Liver (tissue), 9 donors: ENCODE data around the gene CANX. TPM values are rescaled to one million over a fixed set of nuclear protein-coding genes. Genes with fewer than 3 reads are reported as not detected.

Experiments
- DNase-seq: peaks from one replicate; pipeline ENCODE4 v3.0.0-alpha.2; 2017; ENCODE audit warnings: low spot score
- H3K27ac ChIP-seq, 2 donors: one replicate each; pipeline ENCODE4 v1.7.0; 2013; ENCODE audit warnings: inconsistent platforms in 2 of 2, low read length in 2 of 2, control low read depth in 1 of 2, low read depth in 1 of 2, mild to moderate bottlenecking in 1 of 2
- H3K27me3 ChIP-seq, 4 donors: one replicate each; pipeline versions ENCODE4 v1.6.1 to v1.7.0; 2013; ENCODE audit warnings: low read length in 3 of 4, inconsistent platforms in 1 of 4, mild to moderate bottlenecking in 1 of 4, moderate library complexity in 1 of 4; ENCODE audit not compliant: control insufficient read depth in 4 of 4, insufficient read depth in 4 of 4
- H3K36me3 ChIP-seq, 4 donors: one replicate each; pipeline versions ENCODE4 v1.6.1 to v1.7.0; 2013; ENCODE audit warnings: low read length in 3 of 4, mild to moderate bottlenecking in 3 of 4, low read depth in 1 of 4, moderate library complexity in 1 of 4; ENCODE audit not compliant: control insufficient read depth in 4 of 4, insufficient read depth in 3 of 4
- H3K4me1 ChIP-seq, 4 donors: one replicate each; pipeline versions ENCODE4 v1.6.1 to v1.7.0; 2013; ENCODE audit warnings: low read length in 3 of 4, mild to moderate bottlenecking in 3 of 4, moderate library complexity in 1 of 4; ENCODE audit not compliant: control insufficient read depth in 4 of 4, insufficient read depth in 4 of 4
- H3K4me3 ChIP-seq, 3 donors: one replicate each; pipeline versions ENCODE4 v1.6.1 to v1.7.0; 2013; ENCODE audit warnings: low read length in 3 of 3, control low read depth in 1 of 3, low read depth in 1 of 3, mild to moderate bottlenecking in 1 of 3
- H3K9ac ChIP-seq, 2 donors: one replicate each; pipeline ENCODE4 v1.7.0; 2013; ENCODE audit warnings: low read length in 2 of 2, mild to moderate bottlenecking in 2 of 2, moderate library complexity in 2 of 2, control low read depth in 1 of 2, low read depth in 1 of 2
- H3K9me3 ChIP-seq, 4 donors: one replicate each; pipeline versions ENCODE4 v1.6.1 to v1.7.0; 2013; ENCODE audit warnings: low read length in 3 of 4; ENCODE audit not compliant: control insufficient read depth in 4 of 4
- EGR1 ChIP-seq, 2 donors: IDR thresholded peaks; 2 replicates each; pipeline ENCODE4 v1.6.1; 2016 to 2018; ENCODE audit warnings: antibody characterized with exemption in 2 of 2, low read depth in 2 of 2
- FOXA1 ChIP-seq: IDR thresholded peaks from 2 replicates; pipeline ENCODE4 v1.6.1; 2016; ENCODE audit warnings: antibody characterized with exemption
- FOXA2 ChIP-seq: IDR thresholded peaks from 2 replicates; pipeline ENCODE4 v1.6.1; 2016; ENCODE audit warnings: antibody characterized with exemption
- GABPA ChIP-seq, 2 donors: IDR thresholded peaks in 1 of 2; conservative IDR thresholded peaks in 1 of 2; 2 replicates each; pipeline ENCODE4 v1.6.1; 2016; ENCODE audit warnings: antibody characterized with exemption in 2 of 2, mild to moderate bottlenecking in 1 of 2, moderate library complexity in 1 of 2
- HNF4A ChIP-seq, 2 donors: conservative IDR thresholded peaks; 2 replicates each; pipeline ENCODE4 v1.6.1; 2016; ENCODE audit warnings: antibody characterized with exemption in 2 of 2, mild to moderate bottlenecking in 2 of 2
- HNF4G ChIP-seq: IDR thresholded peaks from 2 replicates; pipeline ENCODE4 v1.6.1; 2016; ENCODE audit warnings: antibody characterized with exemption
- JUND ChIP-seq, 2 donors: IDR thresholded peaks; 2 replicates each; pipeline ENCODE4 v1.6.1; 2016; ENCODE audit warnings: antibody characterized with exemption in 2 of 2
- NR2F2 ChIP-seq: IDR thresholded peaks from 2 replicates; pipeline ENCODE4 v1.6.1; 2016; ENCODE audit warnings: antibody characterized with exemption
- RAD21 ChIP-seq, 2 donors: IDR thresholded peaks; 2 replicates each; pipeline ENCODE4 v1.6.1; 2016; ENCODE audit warnings: antibody characterized with exemption in 2 of 2, mild to moderate bottlenecking in 2 of 2
- RXRA ChIP-seq, 2 donors: IDR thresholded peaks; 2 replicates each; pipeline ENCODE4 v1.6.1; 2017 to 2018; ENCODE audit warnings: antibody characterized with exemption in 2 of 2, mild to moderate bottlenecking in 1 of 2
- SP1 ChIP-seq: IDR thresholded peaks from 2 replicates; pipeline ENCODE4 v1.6.1; 2018; ENCODE audit warnings: antibody characterized with exemption, mild to moderate bottlenecking
- TAF1 ChIP-seq: conservative IDR thresholded peaks from 2 replicates; pipeline ENCODE4 v1.6.1; 2016; ENCODE audit warnings: antibody characterized with exemption, mild to moderate bottlenecking
- YY1 ChIP-seq: IDR thresholded peaks from 2 replicates; pipeline ENCODE4 v1.6.1; 2016; ENCODE audit warnings: antibody characterized with exemption, mild to moderate bottlenecking
- WGBS: extraction: QIAGEN DNeasy Blood & Tissue Kit; methylation state at CpG from one replicate; pipeline ENCODE4 v1.1.7; 2013; 5-methylcytosine and 5-hydroxymethylcytosine counted together
- polyA plus RNA-seq, 2 donors: library from polyadenylated mRNA; stranded (reverse) in 1 of 2; unstranded in 1 of 2; fragments of 200-250 nt in 1 of 2; fragments of >200 nt in 1 of 2; fragmentation: Nextera tagmentation in 1 of 2; extraction: Ambion mirVana in 1 of 2; gene quantifications; one replicate each; pipeline versions ENCODE4 v1.2.1 to v1.2.3, GENCODE V29; 2013 to 2015
- total RNA-seq, 2 donors: library from RNA; depleted of rRNA; stranded (reverse); fragments of >200 nt; gene quantifications; one replicate each; pipeline ENCODE4 v1.2.3, GENCODE V29; 2014
- TF ChIP-seq, protein P1 (sequence below): IDR thresholded peaks from 2 replicates; pipeline ENCODE4 v1.6.1; 2016; ENCODE audit warnings: antibody characterized with exemption
- TF ChIP-seq, protein P2 (sequence below): IDR thresholded peaks from 2 replicates; pipeline ENCODE4 v1.6.1; 2016; ENCODE audit warnings: antibody characterized with exemption, mild to moderate bottlenecking
- TF ChIP-seq, protein P3 (sequence below): fragments of 150-350 bp; IDR thresholded peaks from 2 replicates; pipeline ENCODE4 v1.5.1; 2017; ENCODE audit warnings: improper control_type of control experiment, low read depth, low read length; ENCODE audit not compliant: missing input control
- TF ChIP-seq, protein P4 (sequence below): IDR thresholded peaks from 2 replicates; pipeline ENCODE4 v1.6.1; 2016; ENCODE audit warnings: antibody characterized with exemption
- TF ChIP-seq, protein P5 (sequence below): IDR thresholded peaks from 2 replicates; pipeline ENCODE4 v1.6.1; 2016; ENCODE audit warnings: antibody characterized with exemption
- donor health status: healthy.
- donor health status: healthy.
- donor health status: healthy.
- donor health status: healthy.
- donor health status: healthy.

CANX gene
- total and polyA plus RNA-seq, 4 donors: 129 to 628 (median 314) TPM

DNA sequence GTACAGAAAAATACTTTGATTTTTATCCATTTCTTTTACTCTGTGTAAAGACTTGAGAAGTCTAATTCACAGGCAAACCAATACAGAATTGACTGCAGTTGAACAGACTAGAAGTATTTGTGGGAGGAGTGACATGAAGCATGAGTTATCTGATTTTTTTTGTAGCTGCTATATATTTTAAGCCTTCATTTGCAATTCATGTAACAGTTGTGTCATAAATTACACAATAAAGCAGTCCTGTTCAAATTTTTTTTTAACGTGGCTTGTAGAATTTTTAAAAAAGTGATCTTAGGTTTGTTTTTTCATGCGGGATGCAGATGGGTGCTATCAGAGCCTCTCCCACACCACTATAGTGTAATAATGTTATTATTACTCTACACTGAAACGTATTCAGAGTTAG is 31.0 kb downstream of the CANX start:
- Histone ChIP-seq H3K4me3 (no peak overlapping the region), H3K9me3 (no peaks in the 10 kb centered on the region), H3K9ac (no peak overlapping the region), H3K27me3 (no peaks in the 10 kb centered on the region), H3K36me3 (peaks cover 10 to 44% (median 40%) of the 10 kb centered on the region in 4 donors), H3K4me1 (peaks cover 5 to 35% (median 24%) of the 10 kb centered on the region in 4 donors), H3K27ac (no peak overlapping the region)
- 81% methylated on average over 3 of the region's 3 CpGs for WGBS
- DNase-seq: no peak
- no peak for TF ChIP-seq FOXA1
- TF ChIP-seq, protein P1, sequence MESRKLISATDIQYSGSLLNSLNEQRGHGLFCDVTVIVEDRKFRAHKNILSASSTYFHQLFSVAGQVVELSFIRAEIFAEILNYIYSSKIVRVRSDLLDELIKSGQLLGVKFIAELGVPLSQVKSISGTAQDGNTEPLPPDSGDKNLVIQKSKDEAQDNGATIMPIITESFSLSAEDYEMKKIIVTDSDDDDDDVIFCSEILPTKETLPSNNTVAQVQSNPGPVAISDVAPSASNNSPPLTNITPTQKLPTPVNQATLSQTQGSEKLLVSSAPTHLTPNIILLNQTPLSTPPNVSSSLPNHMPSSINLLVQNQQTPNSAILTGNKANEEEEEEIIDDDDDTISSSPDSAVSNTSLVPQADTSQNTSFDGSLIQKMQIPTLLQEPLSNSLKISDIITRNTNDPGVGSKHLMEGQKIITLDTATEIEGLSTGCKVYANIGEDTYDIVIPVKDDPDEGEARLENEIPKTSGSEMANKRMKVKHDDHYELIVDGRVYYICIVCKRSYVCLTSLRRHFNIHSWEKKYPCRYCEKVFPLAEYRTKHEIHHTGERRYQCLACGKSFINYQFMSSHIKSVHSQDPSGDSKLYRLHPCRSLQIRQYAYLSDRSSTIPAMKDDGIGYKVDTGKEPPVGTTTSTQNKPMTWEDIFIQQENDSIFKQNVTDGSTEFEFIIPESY: no peak
- no peak for TF ChIP-seq GABPA (IDR thresholded peaks at IDR 0.05 in 1 of 2, conservative IDR thresholded peaks at IDR 0.05 in 1 of 2)
- TF ChIP-seq, protein P2, sequence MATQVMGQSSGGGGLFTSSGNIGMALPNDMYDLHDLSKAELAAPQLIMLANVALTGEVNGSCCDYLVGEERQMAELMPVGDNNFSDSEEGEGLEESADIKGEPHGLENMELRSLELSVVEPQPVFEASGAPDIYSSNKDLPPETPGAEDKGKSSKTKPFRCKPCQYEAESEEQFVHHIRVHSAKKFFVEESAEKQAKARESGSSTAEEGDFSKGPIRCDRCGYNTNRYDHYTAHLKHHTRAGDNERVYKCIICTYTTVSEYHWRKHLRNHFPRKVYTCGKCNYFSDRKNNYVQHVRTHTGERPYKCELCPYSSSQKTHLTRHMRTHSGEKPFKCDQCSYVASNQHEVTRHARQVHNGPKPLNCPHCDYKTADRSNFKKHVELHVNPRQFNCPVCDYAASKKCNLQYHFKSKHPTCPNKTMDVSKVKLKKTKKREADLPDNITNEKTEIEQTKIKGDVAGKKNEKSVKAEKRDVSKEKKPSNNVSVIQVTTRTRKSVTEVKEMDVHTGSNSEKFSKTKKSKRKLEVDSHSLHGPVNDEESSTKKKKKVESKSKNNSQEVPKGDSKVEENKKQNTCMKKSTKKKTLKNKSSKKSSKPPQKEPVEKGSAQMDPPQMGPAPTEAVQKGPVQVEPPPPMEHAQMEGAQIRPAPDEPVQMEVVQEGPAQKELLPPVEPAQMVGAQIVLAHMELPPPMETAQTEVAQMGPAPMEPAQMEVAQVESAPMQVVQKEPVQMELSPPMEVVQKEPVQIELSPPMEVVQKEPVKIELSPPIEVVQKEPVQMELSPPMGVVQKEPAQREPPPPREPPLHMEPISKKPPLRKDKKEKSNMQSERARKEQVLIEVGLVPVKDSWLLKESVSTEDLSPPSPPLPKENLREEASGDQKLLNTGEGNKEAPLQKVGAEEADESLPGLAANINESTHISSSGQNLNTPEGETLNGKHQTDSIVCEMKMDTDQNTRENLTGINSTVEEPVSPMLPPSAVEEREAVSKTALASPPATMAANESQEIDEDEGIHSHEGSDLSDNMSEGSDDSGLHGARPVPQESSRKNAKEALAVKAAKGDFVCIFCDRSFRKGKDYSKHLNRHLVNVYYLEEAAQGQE: no peak
- TF ChIP-seq NR2F2: no peak
- no peak for TF ChIP-seq RXRA (IDR thresholded peaks at IDR 0.05)

DNA sequence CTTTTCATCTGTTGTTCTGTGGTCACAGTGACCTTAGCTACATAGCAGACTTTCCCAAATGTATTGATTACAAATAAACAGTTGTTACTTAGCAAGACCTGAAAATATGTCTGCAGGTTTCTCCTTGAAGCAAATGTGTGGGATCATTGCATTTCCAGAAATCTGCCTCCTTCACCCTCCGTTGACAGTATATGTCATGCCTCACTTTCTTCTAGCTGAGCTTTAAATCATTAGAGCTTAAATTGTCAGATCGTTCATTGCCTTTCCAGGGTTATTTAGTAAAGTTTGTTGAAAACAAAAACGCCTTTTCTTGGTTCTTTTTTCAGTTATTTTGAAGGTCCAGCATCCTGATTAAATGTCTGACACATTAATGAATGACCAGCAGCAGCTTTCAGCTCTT is 31.6 kb downstream of the CANX start:
- H3K36me3 ChIP-seq: peaks cover 8 to 40% (median 36%) of the 10 kb centered on the region in 4 donors
- WGBS: 87% methylated on average over 3 of the region's 3 CpGs

More for the DNA sequence above, 31.6 kb downstream of the CANX start:
- DNase-seq: no peak
- H3K4me1 ChIP-seq: peaks cover 5 to 36% (median 25%) of the 10 kb centered on the region in 4 donors
- TF ChIP-seq, protein P1: no peak
- TF ChIP-seq HNF4G (no peak), HNF4A (conservative IDR thresholded peaks at IDR 0.05) (no peak), RXRA (IDR thresholded peaks at IDR 0.05) (no peak), RAD21 (IDR thresholded peaks at IDR 0.05) (no peak), NR2F2 (no peak), GABPA (IDR thresholded peaks at IDR 0.05 in 1 of 2, conservative IDR thresholded peaks at IDR 0.05 in 1 of 2) (no peak), FOXA1 (no peak), SP1 (no peak), JUND (IDR thresholded peaks at IDR 0.05) (no peak), EGR1 (IDR thresholded peaks at IDR 0.05; ENCODE audit: low read depth in 2 of 2) (no peak), YY1 (no peak), TAF1 (no peak), FOXA2 (no peak)
- TF ChIP-seq, protein P3, sequence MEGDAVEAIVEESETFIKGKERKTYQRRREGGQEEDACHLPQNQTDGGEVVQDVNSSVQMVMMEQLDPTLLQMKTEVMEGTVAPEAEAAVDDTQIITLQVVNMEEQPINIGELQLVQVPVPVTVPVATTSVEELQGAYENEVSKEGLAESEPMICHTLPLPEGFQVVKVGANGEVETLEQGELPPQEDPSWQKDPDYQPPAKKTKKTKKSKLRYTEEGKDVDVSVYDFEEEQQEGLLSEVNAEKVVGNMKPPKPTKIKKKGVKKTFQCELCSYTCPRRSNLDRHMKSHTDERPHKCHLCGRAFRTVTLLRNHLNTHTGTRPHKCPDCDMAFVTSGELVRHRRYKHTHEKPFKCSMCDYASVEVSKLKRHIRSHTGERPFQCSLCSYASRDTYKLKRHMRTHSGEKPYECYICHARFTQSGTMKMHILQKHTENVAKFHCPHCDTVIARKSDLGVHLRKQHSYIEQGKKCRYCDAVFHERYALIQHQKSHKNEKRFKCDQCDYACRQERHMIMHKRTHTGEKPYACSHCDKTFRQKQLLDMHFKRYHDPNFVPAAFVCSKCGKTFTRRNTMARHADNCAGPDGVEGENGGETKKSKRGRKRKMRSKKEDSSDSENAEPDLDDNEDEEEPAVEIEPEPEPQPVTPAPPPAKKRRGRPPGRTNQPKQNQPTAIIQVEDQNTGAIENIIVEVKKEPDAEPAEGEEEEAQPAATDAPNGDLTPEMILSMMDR: no peak
- TF ChIP-seq, protein P4, sequence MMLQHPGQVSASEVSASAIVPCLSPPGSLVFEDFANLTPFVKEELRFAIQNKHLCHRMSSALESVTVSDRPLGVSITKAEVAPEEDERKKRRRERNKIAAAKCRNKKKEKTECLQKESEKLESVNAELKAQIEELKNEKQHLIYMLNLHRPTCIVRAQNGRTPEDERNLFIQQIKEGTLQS: no peak
- TF ChIP-seq, protein P2: no peak
- TF ChIP-seq, protein P5, sequence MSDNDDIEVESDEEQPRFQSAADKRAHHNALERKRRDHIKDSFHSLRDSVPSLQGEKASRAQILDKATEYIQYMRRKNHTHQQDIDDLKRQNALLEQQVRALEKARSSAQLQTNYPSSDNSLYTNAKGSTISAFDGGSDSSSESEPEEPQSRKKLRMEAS: no peak
- H3K4me3 ChIP-seq: no peak overlapping the region
- H3K27me3 ChIP-seq: no peaks in the 10 kb centered on the region
- no peak overlapping the region for H3K27ac ChIP-seq
- no peak overlapping the region for H3K9ac ChIP-seq
- H3K9me3 ChIP-seq: no peaks in the 10 kb centered on the region
